H1 (cell line): Measurements from ENCODE around the gene MARS1. TPM values are rescaled to one million over a fixed set of nuclear protein-coding genes. Genes with fewer than 3 reads are reported as not detected.

ENCODE experiments used
- CTCF ChIA-PET: fragments of 300-600 bp; sonication (Branson Sonifier 250); formaldehyde crosslinking; loops from one replicate; lab custom pipeline; 2021; ENCODE audit not compliant: partially characterized antibody; lab: Charles Lee
- POLR2A ChIA-PET: fragments of 300-600 bp; sonication (Branson Sonifier 250); formaldehyde crosslinking; loops from one replicate; lab custom pipeline; 2021; ENCODE audit warnings: inconsistent platforms; ENCODE audit not compliant: partially characterized antibody; lab: Charles Lee
- DNase-seq, 2 experiments: peaks; one replicate each; pipeline versions ENCODE4 v3.0.0 to v3.0.0-alpha.2; 2010 to 2022; ENCODE audit warnings: low spot score in 2 of 2, low read depth in 1 of 2, mixed read lengths in 1 of 2
- FAIRE-seq: peaks from 2 replicates; lab custom pipeline; 2011; peaks lifted over from hg19 to GRCh38; lab: Jason Lieb, UNC
- H2AFZ ChIP-seq: 2 replicates; pipeline ENCODE4 v1.8.1; 2012; ENCODE audit warnings: low read length, inconsistent platforms
- H2AK5ac ChIP-seq: 2 replicates; pipeline ENCODE4 v1.6.1; 2013; ENCODE audit warnings: low read depth, low read length
- H2BK120ac ChIP-seq: replicated peaks from 2 replicates; pipeline ENCODE3; 2013; ENCODE audit warnings: low read depth, low read length, inconsistent platforms
- H2BK12ac ChIP-seq: 2 replicates; pipeline ENCODE4 v1.6.1; 2013; ENCODE audit warnings: low read depth, low read length
- H2BK15ac ChIP-seq: 2 replicates; pipeline ENCODE4 v1.6.1; 2013; ENCODE audit warnings: low read length
- H2BK20ac ChIP-seq: 2 replicates; pipeline ENCODE4 v1.6.1; 2013; ENCODE audit warnings: low read length
- H2BK5ac ChIP-seq: 2 replicates; pipeline ENCODE4 v1.6.1; 2013; ENCODE audit warnings: low read depth, low read length
- H3K14ac ChIP-seq: 2 replicates; pipeline ENCODE4 v1.6.1; 2013; ENCODE audit warnings: inconsistent platforms; ENCODE audit not compliant: insufficient read length
- H3K18ac ChIP-seq: 2 replicates; pipeline ENCODE4 v1.6.1; 2013; ENCODE audit warnings: low read length; ENCODE audit errors: extremely low read depth
- H3K23ac ChIP-seq: 2 replicates; pipeline ENCODE4 v1.6.1; 2013; ENCODE audit warnings: inconsistent platforms; ENCODE audit not compliant: insufficient read length
- H3K23me2 ChIP-seq: 2 replicates; pipeline ENCODE4 v1.6.1; 2013; ENCODE audit warnings: low read depth, low read length
- H3K27ac ChIP-seq: 2 replicates; pipeline ENCODE4 v1.6.1; 2011; ENCODE audit warnings: low read depth, low read length, inconsistent platforms
- H3K27me3 ChIP-seq, 4 experiments: replicated peaks in 1 of 4; 1 replicate in 1 of 4; 2 replicates in 3 of 4; pipeline versions ENCODE4 v1.6.1 to v1.8.1; 2011 to 2013; ENCODE audit warnings: low read length in 3 of 4, mild to moderate bottlenecking in 3 of 4, inconsistent platforms in 2 of 4, mixed read lengths in 2 of 4, moderate library complexity in 1 of 4; ENCODE audit not compliant: control insufficient read depth in 3 of 4, insufficient read depth in 3 of 4; ENCODE audit errors: extremely low read depth in 1 of 4
- H3K36me3 ChIP-seq, 4 experiments: 2 replicates each; pipeline versions ENCODE4 v1.6.1 to v1.8.1; 2011 to 2013; ENCODE audit warnings: mild to moderate bottlenecking in 4 of 4, low read length in 3 of 4, moderate library complexity in 2 of 4, control low read depth in 1 of 4, inconsistent platforms in 1 of 4; ENCODE audit not compliant: insufficient read depth in 4 of 4, control insufficient read depth in 2 of 4
- H3K4ac ChIP-seq: replicated peaks from 2 replicates; pipeline ENCODE3; 2013; ENCODE audit warnings: low read length, low read depth, mixed read lengths, inconsistent platforms; ENCODE audit not compliant: insufficient read length
- H3K4me1 ChIP-seq, 4 experiments: replicated peaks in 1 of 4; 1 replicate in 1 of 4; 2 replicates in 3 of 4; pipeline versions ENCODE4 v1.6.1 to v1.8.1; 2011 to 2013; ENCODE audit warnings: low read length in 3 of 4, inconsistent platforms in 2 of 4, mixed read lengths in 1 of 4; ENCODE audit not compliant: insufficient read depth in 4 of 4, control insufficient read depth in 3 of 4
- H3K4me2 ChIP-seq, 2 experiments: 2 replicates each; pipeline versions ENCODE4 v1.6.1 to v1.8.1; 2011 to 2013; ENCODE audit warnings: low read depth in 2 of 2, low read length in 2 of 2, control low read depth in 1 of 2, inconsistent platforms in 1 of 2, mild to moderate bottlenecking in 1 of 2; ENCODE audit not compliant: insufficient read depth in 1 of 2
- H3K4me3 ChIP-seq, 4 experiments: fragments of 200-600, 300-600 bp in 1 of 4; sonication (generic), shearing (Covaris generic), sonication (Bioruptor Twin) in 1 of 4; 2 replicates each; pipeline versions ENCODE4 v1.5.1 to v1.8.1; 2011 to 2016; ENCODE audit warnings: low read length in 4 of 4, low read depth in 3 of 4, control low read depth in 2 of 4, inconsistent platforms in 2 of 4, mild to moderate bottlenecking in 2 of 4, mixed read lengths in 1 of 4, moderate library complexity in 1 of 4; ENCODE audit not compliant: insufficient read depth in 2 of 4; ENCODE audit errors: extremely low read depth in 1 of 4
- H3K56ac ChIP-seq: replicated peaks from 2 replicates; pipeline ENCODE3; 2013; ENCODE audit warnings: low read depth, mild to moderate bottlenecking, mixed read lengths, low read length, inconsistent platforms; ENCODE audit not compliant: insufficient read length
- H3K79me1 ChIP-seq: 2 replicates; pipeline ENCODE4 v1.6.1; 2013; ENCODE audit warnings: low read depth, low read length, control low read depth
- H3K79me2 ChIP-seq, 2 experiments: 2 replicates each; pipeline versions ENCODE4 v1.6.1 to v1.8.1; 2012 to 2013; ENCODE audit warnings: low read length in 2 of 2, mild to moderate bottlenecking in 2 of 2, inconsistent platforms in 1 of 2; ENCODE audit not compliant: insufficient read depth in 2 of 2, control insufficient read depth in 1 of 2
- H3K9ac ChIP-seq, 4 experiments: replicated peaks in 1 of 4; 1 replicate in 1 of 4; 2 replicates in 3 of 4; pipeline versions ENCODE4 v1.6.1 to v1.8.1; 2011 to 2013; ENCODE audit warnings: low read depth in 3 of 4, low read length in 3 of 4, control low read depth in 2 of 4, mild to moderate bottlenecking in 2 of 4, moderate library complexity in 2 of 4, inconsistent platforms in 1 of 4; ENCODE audit errors: extremely low read depth in 1 of 4
- H3K9me3 ChIP-seq, 2 experiments: 2 replicates each; pipeline versions ENCODE4 v1.6.1 to v1.8.1; 2012 to 2013; ENCODE audit warnings: mild to moderate bottlenecking in 2 of 2, moderate library complexity in 2 of 2, control low read depth in 1 of 2, inconsistent platforms in 1 of 2, low read depth in 1 of 2, low read length in 1 of 2, mixed read lengths in 1 of 2; ENCODE audit not compliant: insufficient read depth in 2 of 2
- H4K20me1 ChIP-seq, 2 experiments: replicated peaks in 1 of 2; 2 replicates each; pipeline versions ENCODE3 to v1.8.1; 2011 to 2013; ENCODE audit warnings: inconsistent platforms in 2 of 2, low read length in 2 of 2, mild to moderate bottlenecking in 1 of 2; ENCODE audit not compliant: insufficient read depth in 2 of 2, control insufficient read depth in 1 of 2
- H4K5ac ChIP-seq: 2 replicates; pipeline ENCODE4 v1.6.1; 2013; ENCODE audit warnings: low read length, low read depth, mixed read lengths, inconsistent platforms; ENCODE audit not compliant: insufficient read length
- H4K8ac ChIP-seq: 2 replicates; pipeline ENCODE4 v1.8.0; 2013; ENCODE audit warnings: mild to moderate bottlenecking, moderate library complexity, low read length, inconsistent platforms; ENCODE audit not compliant: insufficient read depth; ENCODE audit errors: extremely low read depth
- H4K91ac ChIP-seq: replicated peaks from 2 replicates; pipeline ENCODE3; 2013; ENCODE audit warnings: low read length, mixed read lengths, inconsistent platforms; ENCODE audit not compliant: insufficient read length
- ASH2L ChIP-seq: fragments of 200-600, 300-600 bp; sonication (generic); IDR thresholded peaks from one replicate; pipeline ENCODE4 v1.7.1; 2017; ENCODE audit warnings: low read length
- BACH1 ChIP-seq: IDR thresholded peaks from 2 replicates; pipeline ENCODE4 v1.6.1; 2012; ENCODE audit warnings: low read length, improper control_type of control experiment
- CEBPB ChIP-seq: IDR thresholded peaks from 2 replicates; pipeline ENCODE4 v1.6.1; 2012; ENCODE audit warnings: low read depth, low read length
- CHD1 ChIP-seq: IDR thresholded peaks from 2 replicates; pipeline ENCODE4 v1.6.1; 2012; ENCODE audit warnings: low read depth, low read length, improper control_type of control experiment
- FOSL1 ChIP-seq: IDR thresholded peaks from 2 replicates; pipeline ENCODE4 v1.6.1; 2011; ENCODE audit warnings: mild to moderate bottlenecking, low read depth, low read length, moderate library complexity; ENCODE audit not compliant: insufficient read depth
- KDM5A ChIP-seq: fragments of 200-600 bp; IDR thresholded peaks from 2 replicates; pipeline ENCODE4 v1.7.1; 2012; ENCODE audit warnings: mild to moderate bottlenecking, low read length, inconsistent platforms, mixed read lengths
- RAD21 ChIP-seq, 2 experiments: IDR thresholded peaks in 1 of 2; conservative IDR thresholded peaks in 1 of 2; 2 replicates each; pipeline ENCODE4 v1.6.1; 2011; ENCODE audit warnings: low read depth in 2 of 2, low read length in 2 of 2, improper control_type of control experiment in 1 of 2, inconsistent platforms in 1 of 2, mild to moderate bottlenecking in 1 of 2, moderate library complexity in 1 of 2
- RNF2 ChIP-seq: fragments of 200-900, 300-1000 bp; sonication (generic); IDR thresholded peaks from 2 replicates; pipeline ENCODE4 v1.7.1; 2016; ENCODE audit warnings: borderline replicate concordance, low read depth, mild to moderate bottlenecking, antibody characterized with exemption, low read length; ENCODE audit not compliant: poor library complexity, severe bottlenecking; ENCODE audit errors: missing control alignments
- SAP30 ChIP-seq: fragments of 300-600 bp; sonication (generic); IDR thresholded peaks from 2 replicates; pipeline ENCODE4 v1.7.1; 2012; ENCODE audit warnings: low read length, moderate library complexity, mild to moderate bottlenecking, inconsistent platforms; ENCODE audit not compliant: insufficient read depth, insufficient replicate concordance
- SP1 ChIP-seq: IDR thresholded peaks from 2 replicates; pipeline ENCODE4 v1.6.1; 2011; ENCODE audit warnings: low read depth, low read length
- SP2 ChIP-seq: IDR thresholded peaks from 2 replicates; pipeline ENCODE4 v1.6.1; 2012; ENCODE audit warnings: mild to moderate bottlenecking, low read length, inconsistent platforms
- TBP ChIP-seq: IDR thresholded peaks from 2 replicates; pipeline ENCODE4 v1.6.1; 2011; ENCODE audit warnings: low read depth, low read length, improper control_type of control experiment
- WGBS, 2 experiments: shearing (Covaris generic) in 1 of 2; methylation state at CpG; one replicate each; pipeline versions ENCODE4 v1.1.6 to v1.1.7; 2013 to 2015; ENCODE audit warnings: low lambda C conversion rate in 2 of 2, mixed read lengths in 2 of 2, inconsistent platforms in 1 of 2, low coverage in 1 of 2, missing lambda C conversion rate in 1 of 2; ENCODE audit not compliant: insufficient replicate concordance in 2 of 2, insufficient coverage in 1 of 2, insufficient read length in 1 of 2; ENCODE audit errors: extremely low coverage in 1 of 2, missing lambda C conversion rate in 1 of 2; 5-methylcytosine and 5-hydroxymethylcytosine counted together
- polyA plus RNA-seq, 7 experiments: library from polyadenylated mRNA; depleted of rRNA in 3 of 7; stranded (reverse) in 5 of 7; unstranded in 2 of 7; fragments of >200 nt in 5 of 7; fragments of 200-250 nt in 2 of 7; gene quantifications; 1 replicate in 5 of 7; 2 replicates in 1 of 7; 4 replicates in 1 of 7; pipeline versions ENCODE4 v1.2.1 to v1.2.3, GENCODE V29; 2011 to 2013; ENCODE audit warnings: missing spikeins in 2 of 7, mixed read lengths in 2 of 7
- total RNA-seq: library from RNA; stranded (reverse); fragmentation: NEBNext Ultra II Directional; extraction: Animal tissue kit (Norgen Biotek cat#: 25700); gene quantifications from 2 replicates; pipeline ENCODE4 v1.2.1, GENCODE V29; 2021

Gene MARS1
- total and polyA plus RNA-seq, 2 of the 8 experiments (the other 6 are each of a cell fraction or from before 2014, with no cell fraction given): 194 to 407 TPM

DNA sequence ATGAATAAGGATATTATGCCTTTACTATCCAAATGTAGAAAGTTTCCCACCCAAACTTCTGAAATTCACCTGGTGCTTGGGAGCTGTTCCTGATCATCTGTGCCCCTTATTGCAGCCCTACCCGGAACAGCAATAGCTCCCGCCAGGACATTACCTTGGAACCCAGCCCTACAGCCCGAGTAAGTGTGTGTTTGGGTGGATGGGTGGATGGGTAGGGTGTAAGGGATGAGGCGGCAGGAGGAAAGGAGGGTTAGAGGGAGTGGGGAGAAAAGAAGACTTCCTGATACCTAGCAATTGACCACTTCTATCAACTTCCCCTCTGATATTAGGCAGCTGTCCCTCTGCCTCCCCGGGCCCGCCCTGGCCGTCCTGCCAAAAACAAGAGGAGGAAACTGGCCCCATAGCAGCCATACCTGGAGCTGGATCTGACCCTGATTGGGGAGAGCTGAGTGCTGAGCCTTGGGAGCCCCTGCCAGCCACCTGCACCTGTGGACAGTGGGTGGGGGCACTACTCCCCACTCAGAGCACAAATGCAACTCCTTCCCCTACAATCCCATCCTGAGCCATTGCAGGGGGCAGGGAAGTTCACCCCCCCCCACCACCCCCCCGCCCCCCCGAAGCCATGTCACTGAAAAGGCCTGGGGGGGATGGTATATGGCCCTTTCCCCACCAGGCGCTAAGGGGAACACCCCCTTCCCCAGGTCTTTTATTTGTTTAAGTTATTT lies 41.1 kb downstream of the MARS1 start:
- no peak overlapping the region for H4K8ac ChIP-seq
- H3K4ac ChIP-seq: no peak overlapping the region
- no peak overlapping the region for H3K4me3 ChIP-seq
- no peaks in the 10 kb centered on the region for H3K9me3 ChIP-seq
- no peak overlapping the region for H2BK120ac ChIP-seq
- no peaks in the 10 kb centered on the region for H3K23me2 ChIP-seq
- no peak overlapping the region for H3K4me2 ChIP-seq
- H3K9ac ChIP-seq: no peak overlapping the region
- H3K79me1 ChIP-seq: no peaks in the 10 kb centered on the region; the same call in 1 of the 2 replicates
- POLR2A ChIA-PET: interaction anchor here (0.9 to 8.9 kb wide), 8 partner anchors 10 to 46 kb away, joined by 3 to 65 read pairs (median 4); partner anchors contain the start of genes DCTN2 and DDIT3
- H2BK12ac ChIP-seq: no peak overlapping the region
- H2BK5ac ChIP-seq: no peak overlapping the region
- no peak overlapping the region for H2BK20ac ChIP-seq
- H3K4me1 ChIP-seq: peaks cover 0 to under 1% (median 0%) of the 10 kb centered on the region in 4 experiments; a peak in 1 of 7 replicates
- H3K14ac ChIP-seq: no peak overlapping the region
- H4K91ac ChIP-seq: no peak overlapping the region
- no peak overlapping the region for H2AK5ac ChIP-seq
- H2AFZ ChIP-seq: no peak overlapping the region
- CTCF ChIA-PET: interaction anchor here (0.6 to 1.3 kb wide), 2 partner anchors 12 to 54 kb away, joined by 4 read pairs; no protein-coding TSS in a partner anchor
- no peak overlapping the region for H2BK15ac ChIP-seq
- no peak overlapping the region for H3K23ac ChIP-seq
- WGBS, 2 experiments: 89% methylated on average over 8 of the region's 10 CpGs; no CpG with 5 or more reads in 1 of the 2 experiments
- H4K20me1 ChIP-seq: peaks cover 1 to 6% of the 10 kb centered on the region in 2 experiments
- no peak for FAIRE-seq
- H3K27ac ChIP-seq: no peak overlapping the region
- H3K79me2 ChIP-seq: peaks cover 0 to 6% of the 10 kb centered on the region in 2 experiments; a peak in 1 of 4 replicates
- no peak overlapping the region for H4K5ac ChIP-seq
- DNase-seq: no peak
- H3K18ac ChIP-seq: no peak overlapping the region
- H3K36me3 ChIP-seq: peaks cover 11 to 72% (median 39%) of the 10 kb centered on the region in 4 experiments; a peak in 7 of 8 replicates
- peaks cover 0 to 1% (median 0%) of the 10 kb centered on the region in 4 experiments; a peak in 1 of 7 replicates for H3K27me3 ChIP-seq
- H3K56ac ChIP-seq: no peak overlapping the region
- TF ChIP-seq RNF2 (no peak), BACH1 (no peak), SP1 (no peak), TBP (no peak), SAP30 (no peak), FOSL1 (no peak), KDM5A (no peak), RAD21 (IDR thresholded peaks at IDR 0.05 in 1 of 2, conservative IDR thresholded peaks at IDR 0.05 in 1 of 2; ENCODE audit: low read depth in 2 of 2, low read length in 2 of 2) (no peak), CHD1 (no peak), SP2 (no peak), CEBPB (no peak), ASH2L (no peak)
